Mesenteric fat pad (tissue), 1 donor: ENCODE data around the gene VAMP5. TPM values are rescaled to one million over a fixed set of nuclear protein-coding genes. Genes with fewer than 3 reads are reported as not detected.
"Not testable (repeated sequence)": the region's sequence is repeated elsewhere in the genome, so short reads cannot be mapped to it uniquely, and the experiment has no call there.

ENCODE experiments used
- DNase-seq: peaks from one replicate; pipeline ENCODE4 v3.0.0-alpha.2; 2020; ENCODE audit warnings: low spot score
- total RNA-seq: library from RNA; stranded (reverse); fragmentation: NEBNext Ultra II Directional; extraction: Animal tissue kit (Norgen Biotek cat#: 25700); gene quantifications from one replicate; pipeline ENCODE4 v1.2.1, GENCODE V29; 2021
- donor health status: DM: yes; HTN: yes; CAD: no.

VAMP5 gene
- total RNA-seq, 1 donor from 2014 or later, result 70.3 TPM

GRCh38 chr2:85600951-85601770, 16.9 kb downstream of the VAMP5 start:
- DNase-seq, result no peak

GRCh38 chr2:85601771-85602475, 17.7 kb downstream of the VAMP5 start:
- DNase-seq, result no peak

- peak; percentile 98 for DNase-seq
These were observed 18.4 kb downstream of the VAMP5 start, which contains the start of gene TMEM150A for GRCh38 chr2:85602476-85603234. TMEM150A (minus strand) TSS chr2:85602698; CDS start chr2:85601948, 750 bp downstream.

GRCh38 chr2:85604133-85604444, 19.9 kb downstream of the VAMP5 start:
- DNase-seq, result not testable (repeated sequence)

GRCh38 chr2:85604568-85605339, 20.5 kb downstream of the VAMP5 start:
- DNase-seq, result no peak

GRCh38 chr2:85605406-85606115, 21.3 kb downstream of the VAMP5 start:
- no peak for DNase-seq

GRCh38 chr2:85606116-85606455, 21.9 kb downstream of the VAMP5 start:
- no peak for DNase-seq

- DNase-seq, result no peak
These were observed 23.3 kb downstream of the VAMP5 start for GRCh38 chr2:85607268-85608215.

- no peak for DNase-seq
These were observed 27.0 kb downstream of the VAMP5 start for GRCh38 chr2:85611217-85611704.

GRCh38 chr2:85611705-85612587, 27.7 kb downstream of the VAMP5 start, which contains the start of gene C2orf68:
C2orf68 (minus strand) TSS chr2:85612066; CDS start chr2:85611984, 82 bp downstream.
- peak; percentile 98 for DNase-seq

- DNase-seq, result no peak
These were observed 29.7 kb downstream of the VAMP5 start for GRCh38 chr2:85613717-85614515.

- DNase-seq, result not testable (repeated sequence)
These were observed 30.5 kb downstream of the VAMP5 start for GRCh38 chr2:85614757-85615156.

- no peak for DNase-seq
These were observed 31.1 kb downstream of the VAMP5 start for GRCh38 chr2:85615413-85615728.

GRCh38 chr2:85617723-85618122, 33.5 kb downstream of the VAMP5 start:
- not testable (repeated sequence) for DNase-seq

- DNase-seq, result no peak
These were observed 35.4 kb downstream of the VAMP5 start for GRCh38 chr2:85619617-85620016.

GRCh38 chr2:85621338-85621737, 37.1 kb downstream of the VAMP5 start:
- DNase-seq, result no peak

GRCh38 chr2:85623991-85624390, 39.8 kb downstream of the VAMP5 start:
- no peak for DNase-seq
